Lung (tissue), 12 donors: ENCODE results near the gene PHACTR1. TPM values are rescaled to one million over a fixed set of nuclear protein-coding genes. Genes with fewer than 3 reads are reported as not detected.

Experiments
- ATAC-seq: fragments of 200-7000 bp; cut with Tn5 transposase; one replicate; pipeline ENCODE4 v1.9.1; 2020; ENCODE audit warnings: moderate number of reproducible peaks; ENCODE audit not compliant: insufficient read depth, low FRiP score
- DNase-seq, 3 donors: peaks; one replicate each; pipeline ENCODE4 v3.0.0-alpha.2; 2013 to 2017
- H3K27ac ChIP-seq, 2 donors: one replicate each; pipeline ENCODE4 v1.5.1; 2013; ENCODE audit warnings: mild to moderate bottlenecking in 2 of 2, moderate library complexity in 2 of 2, control low read depth in 1 of 2, inconsistent platforms in 1 of 2, low read depth in 1 of 2, low read length in 1 of 2
- H3K27me3 ChIP-seq, 3 donors: one replicate each; pipeline ENCODE4 v1.5.1; 2013; ENCODE audit warnings: low read length in 2 of 3; ENCODE audit not compliant: control insufficient read depth in 3 of 3, insufficient read depth in 3 of 3
- H3K36me3 ChIP-seq, 4 donors: one replicate each; pipeline ENCODE4 v1.5.1; 2013; ENCODE audit warnings: low read length in 4 of 4, mild to moderate bottlenecking in 1 of 4, moderate library complexity in 1 of 4; ENCODE audit not compliant: control insufficient read depth in 4 of 4, insufficient read depth in 4 of 4
- H3K4me1 ChIP-seq, 5 donors: one replicate each; pipeline ENCODE4 v1.5.1; 2013; ENCODE audit warnings: low read length in 5 of 5, mild to moderate bottlenecking in 2 of 5, moderate library complexity in 1 of 5; ENCODE audit not compliant: control insufficient read depth in 5 of 5, insufficient read depth in 5 of 5
- H3K4me3 ChIP-seq: one replicate; pipeline ENCODE4 v1.5.1; 2013; ENCODE audit warnings: mild to moderate bottlenecking, control low read depth, moderate library complexity
- H3K9ac ChIP-seq, 2 donors: one replicate each; pipeline ENCODE4 v1.5.1; 2013; ENCODE audit warnings: low read length in 2 of 2, control low read depth in 1 of 2; ENCODE audit not compliant: insufficient read depth in 1 of 2
- H3K9me3 ChIP-seq, 4 donors: one replicate each; pipeline ENCODE4 v1.5.1; 2013; ENCODE audit warnings: low read length in 3 of 4, mild to moderate bottlenecking in 1 of 4, moderate library complexity in 1 of 4; ENCODE audit not compliant: control insufficient read depth in 4 of 4, insufficient read depth in 3 of 4
- CTCF ChIP-seq: IDR thresholded peaks from 2 replicates; pipeline ENCODE4 v1.5.1; 2012; ENCODE audit warnings: mild to moderate bottlenecking; ENCODE audit errors: control extremely low read depth, extremely low read depth
- WGBS, 2 donors: extraction: QIAGEN DNeasy Blood & Tissue Kit; methylation state at CpG; one replicate each; pipeline ENCODE4 v1.1.7; 2013; 5-methylcytosine and 5-hydroxymethylcytosine counted together
- polyA plus RNA-seq, 2 donors: library from polyadenylated mRNA; stranded (reverse); fragments of 200-250 nt; gene quantifications; one replicate each; pipeline ENCODE4 v1.2.1, GENCODE V29; 2013
- total RNA-seq, 2 donors: library from RNA; depleted of rRNA in 1 of 2; stranded (reverse); fragments of >200 nt in 1 of 2; gene quantifications; one replicate each; pipeline ENCODE4 v1.2.1, GENCODE V29; 2014 to 2021
- donor health status: control.
- donor health status: control.
- donor health status: Bipolar disorder and iron deficiency.
- donor health status: healthy.
- donor health status: DM: yes; HTN: yes; CAD: no.

PHACTR1 gene
- total and polyA plus RNA-seq, 4 donors = 16.3 to 58.8 (median 41.9) TPM

- Histone ChIP-seq H3K36me3 (peaks cover 0 to 2% (median 0%) of the 10 kb centered on the region in 4 donors), H3K9ac (no peak overlapping the region), H3K4me1 (peaks cover 0 to 1% (median 0%) of the 10 kb centered on the region in 5 donors), H3K9me3 (no peaks in the 10 kb centered on the region), H3K4me3 (no peak overlapping the region), H3K27ac (no peak overlapping the region), H3K27me3 (no peaks in the 10 kb centered on the region)
- WGBS, 2 donors = 65 to 89% methylated on average over 2 of the region's 2 CpGs
- DNase-seq (no peak), ATAC-seq (no peak)
- TF ChIP-seq CTCF = no peak
Measured at GRCh38 chr6:12984776-12985175, 268.2 kb downstream of the PHACTR1 start.

- Histone ChIP-seq H3K9ac (no peak overlapping the region), H3K9me3 (peaks cover 0 to 3% (median 0%) of the 10 kb centered on the region in 4 donors), H3K4me3 (no peak overlapping the region), H3K36me3 (no peaks in the 10 kb centered on the region), H3K27ac (no peak overlapping the region), H3K4me1 (peaks cover 0 to 2% (median 0%) of the 10 kb centered on the region in 5 donors), H3K27me3 (no peaks in the 10 kb centered on the region)
- no peak for DNase-seq
- ATAC-seq = no peak
- no peak for TF ChIP-seq CTCF
Measured at GRCh38 chr6:12987783-12988182, 271.2 kb downstream of the PHACTR1 start.

GRCh38 chr6:12990162-12990561, 273.6 kb downstream of the PHACTR1 start:
- WGBS, 2 donors = 74 to 92% methylated on average over 7 of the region's 7 CpGs
- Histone ChIP-seq H3K27ac (peak overlapping the region in 1 of 2 donors; percentile 15), H3K9ac (no peak overlapping the region), H3K27me3 (no peaks in the 10 kb centered on the region), H3K4me1 (peaks cover 0 to 2% (median 0%) of the 10 kb centered on the region in 5 donors), H3K36me3 (no peaks in the 10 kb centered on the region), H3K4me3 (no peak overlapping the region), H3K9me3 (peaks cover 0 to 3% (median 2%) of the 10 kb centered on the region in 4 donors)
- TF ChIP-seq CTCF = no peak
- ATAC-seq (peak; percentile 77), DNase-seq (no peak)

- ATAC-seq (no peak), DNase-seq (no peak)
- H3K27ac ChIP-seq = no peak overlapping the region
Measured at GRCh38 chr6:12991435-12991834, 274.9 kb downstream of the PHACTR1 start.

More at GRCh38 chr6:12991435-12991834, 274.9 kb downstream of the PHACTR1 start:
- TF ChIP-seq CTCF = no peak
- no peak overlapping the region for H3K4me3 ChIP-seq
- H3K9me3 ChIP-seq = peaks cover 0 to 3% (median 2%) of the 10 kb centered on the region in 4 donors
- peaks cover 0 to 2% (median 0%) of the 10 kb centered on the region in 5 donors for H3K4me1 ChIP-seq
- no peaks in the 10 kb centered on the region for H3K36me3 ChIP-seq
- no peaks in the 10 kb centered on the region for H3K27me3 ChIP-seq
- 92 to 96% methylated on average over 3 of the region's 3 CpGs for WGBS, 2 donors
- H3K9ac ChIP-seq = no peak overlapping the region
